Ovary (tissue), 3 donors: Measurements from ENCODE around the gene CD74.

Source experiments
- POLR2A ChIP-seq: fragments of 450-650 bp; IDR thresholded peaks from one replicate; pipeline ENCODE4 v1.6.1; 2017; ENCODE audit warnings: antibody characterized with exemption, mild to moderate bottlenecking, moderate library complexity
- TF ChIP-seq, protein P1 (sequence below), 3 donors: fragments of 450-650 bp in 2 of 3; fragments of 200-600 bp in 1 of 3; IDR thresholded peaks; one replicate each; pipeline versions ENCODE4 v1.5.1 to v1.8.0; 2016 to 2022; ENCODE audit warnings: antibody characterized with exemption in 3 of 3, mild to moderate bottlenecking in 1 of 3
- donor health status: DM: no; HTN: no; CAD: no.

DNA sequence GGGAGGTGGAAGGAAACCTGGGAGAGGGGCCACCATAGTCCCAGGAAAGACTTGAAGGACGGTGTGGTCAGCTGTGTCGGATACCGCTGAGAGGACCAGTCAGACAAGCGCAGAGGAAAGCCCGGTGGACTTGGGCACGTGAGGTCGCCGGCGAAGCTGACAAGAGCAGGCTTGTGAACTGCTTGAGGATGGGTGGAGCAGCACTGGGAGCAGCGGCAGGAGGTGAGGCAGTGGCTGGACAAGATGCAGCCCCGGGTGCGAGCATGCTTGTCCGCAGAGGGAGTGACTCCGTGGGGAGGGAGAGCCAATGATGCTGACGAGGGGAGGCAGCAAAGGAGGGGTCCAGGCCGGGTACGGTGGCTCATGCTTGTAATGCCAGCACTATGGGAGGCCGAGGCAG, 18.3 kb upstream of the CD74 start:
- no peak for TF ChIP-seq POLR2A
- TF ChIP-seq, protein P1, sequence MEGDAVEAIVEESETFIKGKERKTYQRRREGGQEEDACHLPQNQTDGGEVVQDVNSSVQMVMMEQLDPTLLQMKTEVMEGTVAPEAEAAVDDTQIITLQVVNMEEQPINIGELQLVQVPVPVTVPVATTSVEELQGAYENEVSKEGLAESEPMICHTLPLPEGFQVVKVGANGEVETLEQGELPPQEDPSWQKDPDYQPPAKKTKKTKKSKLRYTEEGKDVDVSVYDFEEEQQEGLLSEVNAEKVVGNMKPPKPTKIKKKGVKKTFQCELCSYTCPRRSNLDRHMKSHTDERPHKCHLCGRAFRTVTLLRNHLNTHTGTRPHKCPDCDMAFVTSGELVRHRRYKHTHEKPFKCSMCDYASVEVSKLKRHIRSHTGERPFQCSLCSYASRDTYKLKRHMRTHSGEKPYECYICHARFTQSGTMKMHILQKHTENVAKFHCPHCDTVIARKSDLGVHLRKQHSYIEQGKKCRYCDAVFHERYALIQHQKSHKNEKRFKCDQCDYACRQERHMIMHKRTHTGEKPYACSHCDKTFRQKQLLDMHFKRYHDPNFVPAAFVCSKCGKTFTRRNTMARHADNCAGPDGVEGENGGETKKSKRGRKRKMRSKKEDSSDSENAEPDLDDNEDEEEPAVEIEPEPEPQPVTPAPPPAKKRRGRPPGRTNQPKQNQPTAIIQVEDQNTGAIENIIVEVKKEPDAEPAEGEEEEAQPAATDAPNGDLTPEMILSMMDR (IDR thresholded peaks at IDR 0.05), result no peak
